ENCODE results near the gene HOMER2.
"Not testable (repeated sequence)": the region's sequence is repeated elsewhere in the genome, so short reads cannot be mapped to it uniquely, and the experiment has no call there.

The HOMER2 gene

GRCh38 chr15:82870727-82871320 lies 81.7 kb downstream of the HOMER2 start:
- no peak for TF ChIP-seq CTCF (conservative IDR thresholded peaks at IDR 0.05; ENCODE audit: low read depth, low read length)
- DNase-seq (ENCODE audit: low read depth) = no peak
- H3K4me3 ChIP-seq (ENCODE audit: low read depth, low read length) = no peak overlapping the region

GRCh38 chr15:82865981-82866380 lies 86.5 kb downstream of the HOMER2 start:
- H3K4me3 ChIP-seq (ENCODE audit: low read depth, low read length); DNase-seq (ENCODE audit: low read depth): not testable (repeated sequence)

- not testable (repeated sequence) for DNase-seq (ENCODE audit: low read depth); H3K4me3 ChIP-seq (ENCODE audit: low read depth, low read length)
Measured at GRCh38 chr15:82865581-82865980, 86.9 kb downstream of the HOMER2 start.

- DNase-seq (ENCODE audit: low read depth) = no peak
- TF ChIP-seq CTCF (conservative IDR thresholded peaks at IDR 0.05; ENCODE audit: low read depth, low read length) = no peak
- H3K4me3 ChIP-seq (ENCODE audit: low read depth, low read length) = no peak overlapping the region
Measured at GRCh38 chr15:82864967-82865366, 87.6 kb downstream of the HOMER2 start.

- no peak overlapping the region for H3K4me3 ChIP-seq (ENCODE audit: low read depth, low read length)
- no peak for TF ChIP-seq CTCF (conservative IDR thresholded peaks at IDR 0.05; ENCODE audit: low read depth, low read length)
- DNase-seq (ENCODE audit: low read depth) = no peak
Measured at GRCh38 chr15:82862886-82863285, 89.6 kb downstream of the HOMER2 start.

- TF ChIP-seq CTCF (conservative IDR thresholded peaks at IDR 0.05; ENCODE audit: low read depth, low read length) = no peak
- no peak overlapping the region for H3K4me3 ChIP-seq (ENCODE audit: low read depth, low read length)
Measured at GRCh38 chr15:82858932-82859331, 93.6 kb downstream of the HOMER2 start.

GRCh38 chr15:82856397-82857170 lies 95.9 kb downstream of the HOMER2 start:
- DNase-seq (ENCODE audit: low read depth) = no peak
- TF ChIP-seq CTCF (conservative IDR thresholded peaks at IDR 0.05; ENCODE audit: low read depth, low read length) = no peak
- no peak overlapping the region for H3K4me3 ChIP-seq (ENCODE audit: low read depth, low read length)

More at GRCh38 chr15:82858932-82859331, 93.6 kb downstream of the HOMER2 start:
- DNase-seq (ENCODE audit: low read depth) = no peak

All from choroid plexus epithelial cell (primary cell).